ENCODE results near the gene SPECC1.
"Not testable (repeated sequence)": the region's sequence is repeated elsewhere in the genome, so short reads cannot be mapped to it uniquely, and the experiment has no call there.

SPECC1 gene

DNA sequence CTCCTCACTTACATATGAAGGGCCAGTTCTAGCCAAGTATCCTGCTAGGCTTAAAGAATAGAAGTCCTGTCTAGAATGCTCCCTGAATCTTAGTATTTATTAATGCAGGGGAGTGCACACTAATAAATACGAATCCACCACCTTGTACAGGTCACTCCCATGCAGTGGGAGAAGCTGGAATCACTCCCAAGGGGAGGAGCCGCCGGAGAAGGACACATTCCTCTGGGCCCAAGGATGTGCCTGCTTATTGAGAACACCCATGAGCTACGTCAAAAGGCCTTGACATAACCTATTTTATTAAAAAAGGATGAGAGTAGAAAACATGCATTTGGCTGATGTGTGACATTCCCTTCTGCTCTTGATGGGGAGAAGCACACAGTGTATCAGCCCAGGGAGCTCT is 223.5 kb downstream of the SPECC1 start:
- DNase-seq (ENCODE audit: low read depth) = no peak
- TF ChIP-seq, protein P1, sequence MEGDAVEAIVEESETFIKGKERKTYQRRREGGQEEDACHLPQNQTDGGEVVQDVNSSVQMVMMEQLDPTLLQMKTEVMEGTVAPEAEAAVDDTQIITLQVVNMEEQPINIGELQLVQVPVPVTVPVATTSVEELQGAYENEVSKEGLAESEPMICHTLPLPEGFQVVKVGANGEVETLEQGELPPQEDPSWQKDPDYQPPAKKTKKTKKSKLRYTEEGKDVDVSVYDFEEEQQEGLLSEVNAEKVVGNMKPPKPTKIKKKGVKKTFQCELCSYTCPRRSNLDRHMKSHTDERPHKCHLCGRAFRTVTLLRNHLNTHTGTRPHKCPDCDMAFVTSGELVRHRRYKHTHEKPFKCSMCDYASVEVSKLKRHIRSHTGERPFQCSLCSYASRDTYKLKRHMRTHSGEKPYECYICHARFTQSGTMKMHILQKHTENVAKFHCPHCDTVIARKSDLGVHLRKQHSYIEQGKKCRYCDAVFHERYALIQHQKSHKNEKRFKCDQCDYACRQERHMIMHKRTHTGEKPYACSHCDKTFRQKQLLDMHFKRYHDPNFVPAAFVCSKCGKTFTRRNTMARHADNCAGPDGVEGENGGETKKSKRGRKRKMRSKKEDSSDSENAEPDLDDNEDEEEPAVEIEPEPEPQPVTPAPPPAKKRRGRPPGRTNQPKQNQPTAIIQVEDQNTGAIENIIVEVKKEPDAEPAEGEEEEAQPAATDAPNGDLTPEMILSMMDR (IDR thresholded peaks at IDR 0.05; ENCODE audit: control insufficient read depth, insufficient read depth, low read depth, low read length, missing control alignments) = no peak

DNA sequence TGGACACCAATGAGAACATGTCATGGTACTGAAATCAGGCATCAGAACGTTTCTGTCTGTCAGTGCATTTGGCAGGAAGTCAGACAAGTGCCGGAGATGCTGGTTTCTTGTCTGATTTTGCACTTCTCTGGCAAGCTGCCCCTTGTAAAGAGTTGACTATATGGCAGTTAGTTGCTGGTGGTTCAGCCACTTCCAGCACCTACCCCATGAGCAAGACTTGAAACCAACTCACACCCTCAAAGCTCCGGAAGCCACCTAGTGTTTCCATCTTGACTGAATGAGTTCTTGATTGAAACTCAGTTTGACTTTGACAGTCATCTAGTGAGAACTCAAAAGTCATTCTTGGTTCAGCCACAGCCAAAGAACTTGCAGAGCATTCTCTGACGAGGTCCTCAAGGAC is 225.1 kb downstream of the SPECC1 start:
- TF ChIP-seq, protein P1 (IDR thresholded peaks at IDR 0.05; ENCODE audit: control insufficient read depth, insufficient read depth, low read depth, low read length, missing control alignments) = no peak
- no peak for DNase-seq (ENCODE audit: low read depth)
- H3K4me3 ChIP-seq (ENCODE audit: control insufficient read depth, low read depth, low read length) = no peak overlapping the region

More for the DNA sequence above, 223.5 kb downstream of the SPECC1 start:
- no peak overlapping the region for H3K4me3 ChIP-seq (ENCODE audit: control insufficient read depth, low read depth, low read length)

- DNase-seq (ENCODE audit: low read depth) = no peak
- H3K4me3 ChIP-seq (ENCODE audit: control insufficient read depth, low read depth, low read length) = no peak overlapping the region
- TF ChIP-seq, protein P1 (IDR thresholded peaks at IDR 0.05; ENCODE audit: control insufficient read depth, insufficient read depth, low read depth, low read length, missing control alignments) = no peak
Measured at GRCh38 chr17:20235747-20236146, 226.6 kb downstream of the SPECC1 start.

DNA sequence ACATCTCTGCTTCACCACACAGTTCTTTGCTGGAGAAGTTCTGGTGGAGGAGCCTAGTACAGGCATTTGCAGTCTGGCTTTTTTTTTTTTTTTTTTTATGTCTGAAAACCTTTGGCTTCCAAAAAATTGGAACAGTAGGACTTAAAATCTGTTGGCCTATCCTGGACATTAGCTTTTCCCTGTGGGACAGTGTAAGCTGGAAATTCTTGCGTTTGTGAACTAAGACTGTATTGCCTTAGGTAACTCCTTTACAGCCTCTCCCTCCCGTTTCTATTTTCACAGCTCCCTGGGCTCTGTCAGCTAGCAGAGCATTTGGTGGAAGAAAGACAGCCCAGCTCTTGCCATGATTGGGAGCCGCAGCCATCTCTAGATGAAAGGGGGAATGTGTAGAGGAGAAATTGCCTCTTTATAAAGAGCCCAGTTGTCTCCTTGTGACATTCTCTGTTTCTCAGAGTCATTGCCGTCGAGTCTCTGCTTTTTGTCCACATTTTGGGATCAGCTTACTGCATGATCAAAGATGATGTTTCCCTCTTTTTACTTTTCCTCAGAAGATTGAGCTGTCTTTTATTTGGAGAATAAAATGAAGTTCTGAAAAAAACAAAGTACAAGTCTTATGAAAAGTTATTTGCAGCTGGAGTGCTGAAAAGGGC is 227.5 kb downstream of the SPECC1 start:
- H3K4me3 ChIP-seq (ENCODE audit: control insufficient read depth, low read depth, low read length) = no peak overlapping the region
- no peak for DNase-seq (ENCODE audit: low read depth)

GRCh38 chr17:20239776-20240175 is 230.6 kb downstream of the SPECC1 start:
- not testable (repeated sequence) for DNase-seq (ENCODE audit: low read depth); H3K4me3 ChIP-seq (ENCODE audit: control insufficient read depth, low read depth, low read length)

More for the DNA sequence above, 227.5 kb downstream of the SPECC1 start:
- TF ChIP-seq, protein P1 (IDR thresholded peaks at IDR 0.05; ENCODE audit: control insufficient read depth, insufficient read depth, low read depth, low read length, missing control alignments) = no peak

DNA sequence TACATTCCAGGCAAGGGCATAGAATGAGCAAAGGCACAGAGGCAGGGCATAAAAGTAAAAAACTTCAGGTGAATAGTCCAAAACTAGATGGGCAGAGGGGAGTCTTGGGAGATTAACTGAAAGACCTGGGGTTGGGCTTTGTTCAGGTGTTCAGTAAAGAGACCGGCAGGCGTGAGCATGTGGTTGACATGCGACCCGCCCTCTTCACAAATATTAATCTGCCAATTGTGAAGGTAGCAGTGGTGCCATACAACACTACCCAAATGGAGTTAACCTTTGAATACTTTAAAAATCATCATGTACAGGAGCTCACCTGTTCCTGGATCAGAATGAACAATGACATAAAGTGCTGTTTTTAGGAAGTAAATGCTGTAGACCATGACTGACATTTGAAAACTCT is 232.7 kb downstream of the SPECC1 start:
- TF ChIP-seq, protein P1 (IDR thresholded peaks at IDR 0.05; ENCODE audit: control insufficient read depth, insufficient read depth, low read depth, low read length, missing control alignments) = no peak
- H3K4me3 ChIP-seq (ENCODE audit: control insufficient read depth, low read depth, low read length) = no peak overlapping the region
- DNase-seq (ENCODE audit: low read depth) = no peak

DNA sequence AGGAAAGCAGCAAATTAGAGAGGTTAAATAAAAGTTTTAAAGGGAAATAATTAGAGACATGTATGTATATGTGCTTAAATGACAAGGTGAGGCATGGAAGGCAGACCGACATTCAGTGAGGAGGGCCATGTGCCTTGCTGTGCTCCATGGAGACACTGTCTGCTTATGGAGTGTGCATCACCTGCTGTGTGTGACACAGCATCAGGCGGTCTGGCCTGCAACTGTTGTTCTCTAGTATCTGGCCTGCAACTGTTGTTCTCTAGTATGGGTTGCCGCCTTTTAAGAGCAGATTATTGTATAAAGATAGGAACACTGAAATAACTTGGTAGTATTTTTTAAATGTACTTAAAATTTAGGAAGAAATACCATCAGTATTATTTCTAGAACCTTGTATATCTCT is 233.1 kb downstream of the SPECC1 start:
- no peak overlapping the region for H3K4me3 ChIP-seq (ENCODE audit: control insufficient read depth, low read depth, low read length)
- TF ChIP-seq, protein P1 (IDR thresholded peaks at IDR 0.05; ENCODE audit: control insufficient read depth, insufficient read depth, low read depth, low read length, missing control alignments) = no peak
- DNase-seq (ENCODE audit: low read depth) = no peak

Data from AG09309 (cell line).